AG09319 (cell line): Measurements from ENCODE around the gene CP.
A peak's percentile ranks its signal among the peaks of the same experiment; 100 is the strongest.
"Not testable (repeated sequence)": the region's sequence is repeated elsewhere in the genome, so short reads cannot be mapped to it uniquely, and the experiment has no call there.

Source experiments
- DNase-seq: peaks from one replicate; pipeline ENCODE4 v3.0.0-alpha.2; 2010; ENCODE audit warnings: low read depth; ENCODE audit errors: extremely low read depth
- CTCF ChIP-seq: IDR thresholded peaks from 2 replicates; pipeline ENCODE4 v1.5.1; 2011; ENCODE audit warnings: low read depth, mild to moderate bottlenecking, inconsistent platforms, low read length, moderate library complexity

The CP gene

GRCh38 chr3:149226776-149227175 is 5.1 kb upstream of the CP start:
- DNase-seq, result no peak

GRCh38 chr3:149224736-149225594 is 3.3 kb upstream of the CP start:
- TF ChIP-seq CTCF, result no peak
- peak; percentile 27 for DNase-seq

More at GRCh38 chr3:149226776-149227175, 5.1 kb upstream of the CP start:
- TF ChIP-seq CTCF, result no peak

- no peak for TF ChIP-seq CTCF
- no peak for DNase-seq
Measured at GRCh38 chr3:149223461-149223820, 1.8 kb upstream of the CP start.

GRCh38 chr3:149219380-149220121 is 2.1 kb downstream of the CP start:
- DNase-seq, result not testable (repeated sequence)

- DNase-seq, result no peak
Measured at GRCh38 chr3:149217347-149217746, 4.3 kb downstream of the CP start.

GRCh38 chr3:149216193-149216869 is 5.3 kb downstream of the CP start:
- no peak for TF ChIP-seq CTCF
- DNase-seq, result no peak

More at GRCh38 chr3:149217347-149217746, 4.3 kb downstream of the CP start:
- TF ChIP-seq CTCF, result no peak

GRCh38 chr3:149215515-149215914 is 6.1 kb downstream of the CP start:
- peak; percentile 25 for DNase-seq

More at GRCh38 chr3:149215515-149215914, 6.1 kb downstream of the CP start:
- TF ChIP-seq CTCF, result no peak
